HFF-Myc (cell line): Measurements from ENCODE around the gene TBX6.
"Not testable (repeated sequence)": the region's sequence is repeated elsewhere in the genome, so short reads cannot be mapped to it uniquely, and the experiment has no call there.

Experiments used
- DNase-seq: peaks from one replicate; pipeline ENCODE4 v3.0.0-alpha.2; 2011; ENCODE audit warnings: low read depth; ENCODE audit errors: extremely low read depth
- H3K4me3 ChIP-seq: replicated peaks from 2 replicates; pipeline ENCODE4 v1.5.1; 2011; ENCODE audit warnings: low read depth, mild to moderate bottlenecking, control low read depth, low read length
- TF ChIP-seq, protein P1 (sequence below): IDR thresholded peaks from 2 replicates; pipeline ENCODE4 v1.5.1; 2012; ENCODE audit warnings: mild to moderate bottlenecking, low read depth, low read length, control low read depth; ENCODE audit errors: missing control alignments

The TBX6 gene

DNA sequence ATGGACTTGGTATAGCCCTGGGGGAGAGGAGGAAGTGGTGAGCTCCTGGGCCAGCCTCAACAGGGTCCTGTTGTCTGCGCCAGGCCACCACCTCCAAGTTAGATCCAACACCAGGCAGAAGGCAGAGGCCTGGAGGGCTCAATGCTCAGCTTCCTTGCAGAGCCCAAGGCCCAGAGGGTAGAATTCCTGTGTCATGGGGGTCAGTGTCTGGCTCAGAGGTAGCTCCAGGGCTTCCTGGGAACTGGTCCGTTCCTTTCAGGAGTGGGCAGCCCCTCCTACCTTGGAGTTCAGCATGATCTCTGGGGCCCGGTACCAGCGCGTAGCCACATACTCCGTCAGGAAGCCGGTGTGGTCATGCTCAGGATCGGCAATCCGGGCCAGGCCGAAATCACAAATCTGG is 26.0 kb upstream of the TBX6 start:
- DNase-seq, result no peak
- TF ChIP-seq, protein P1, sequence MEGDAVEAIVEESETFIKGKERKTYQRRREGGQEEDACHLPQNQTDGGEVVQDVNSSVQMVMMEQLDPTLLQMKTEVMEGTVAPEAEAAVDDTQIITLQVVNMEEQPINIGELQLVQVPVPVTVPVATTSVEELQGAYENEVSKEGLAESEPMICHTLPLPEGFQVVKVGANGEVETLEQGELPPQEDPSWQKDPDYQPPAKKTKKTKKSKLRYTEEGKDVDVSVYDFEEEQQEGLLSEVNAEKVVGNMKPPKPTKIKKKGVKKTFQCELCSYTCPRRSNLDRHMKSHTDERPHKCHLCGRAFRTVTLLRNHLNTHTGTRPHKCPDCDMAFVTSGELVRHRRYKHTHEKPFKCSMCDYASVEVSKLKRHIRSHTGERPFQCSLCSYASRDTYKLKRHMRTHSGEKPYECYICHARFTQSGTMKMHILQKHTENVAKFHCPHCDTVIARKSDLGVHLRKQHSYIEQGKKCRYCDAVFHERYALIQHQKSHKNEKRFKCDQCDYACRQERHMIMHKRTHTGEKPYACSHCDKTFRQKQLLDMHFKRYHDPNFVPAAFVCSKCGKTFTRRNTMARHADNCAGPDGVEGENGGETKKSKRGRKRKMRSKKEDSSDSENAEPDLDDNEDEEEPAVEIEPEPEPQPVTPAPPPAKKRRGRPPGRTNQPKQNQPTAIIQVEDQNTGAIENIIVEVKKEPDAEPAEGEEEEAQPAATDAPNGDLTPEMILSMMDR, result no peak
- H3K4me3 ChIP-seq, result no peak overlapping the region

DNA sequence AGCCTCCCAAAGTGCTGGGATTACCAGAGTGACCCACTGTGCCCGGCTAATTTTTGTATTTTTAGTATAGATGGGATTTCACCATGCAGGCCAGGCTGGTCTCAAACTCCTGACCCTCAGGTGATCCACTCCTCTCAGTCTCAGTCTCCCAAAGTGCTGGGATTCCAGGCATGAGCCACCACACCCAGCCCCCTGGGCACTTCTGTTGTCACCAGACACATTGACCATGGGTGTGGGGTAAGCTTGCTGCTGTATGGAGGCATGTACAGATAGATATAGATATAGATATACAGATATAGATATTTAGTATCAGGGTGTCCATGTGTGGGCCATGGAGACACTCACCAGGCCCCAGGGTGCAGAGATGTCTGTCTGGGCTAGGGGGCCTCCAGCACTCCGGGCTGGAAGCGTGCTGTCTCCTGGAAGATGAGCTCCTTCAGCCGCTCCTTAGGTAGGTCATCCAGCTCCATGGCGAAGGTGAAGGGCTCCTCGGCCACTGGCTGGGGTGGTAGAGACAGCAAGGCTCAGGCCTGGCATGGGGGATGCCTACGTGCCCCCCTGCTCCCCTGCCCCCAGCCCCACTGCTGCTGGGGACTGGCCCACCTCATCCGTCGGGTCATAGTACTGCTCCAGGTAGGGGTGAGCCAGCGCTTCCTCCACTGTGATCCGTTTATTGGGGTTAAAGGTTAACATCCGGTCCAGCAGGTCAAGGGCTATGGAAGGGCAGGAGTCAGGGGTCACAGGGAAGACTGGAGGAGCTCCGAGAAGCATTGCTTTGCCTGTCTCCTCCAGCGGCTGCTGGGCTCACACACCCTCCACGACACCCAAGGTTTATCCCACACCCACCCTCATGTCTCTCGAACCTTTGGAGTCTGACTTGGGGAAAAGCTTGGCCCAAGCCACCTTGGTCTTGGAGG is 24.8 kb upstream of the TBX6 start:
- H3K4me3 ChIP-seq, result no peak overlapping the region
- TF ChIP-seq, protein P1, result no peak
- DNase-seq, result no peak

DNA sequence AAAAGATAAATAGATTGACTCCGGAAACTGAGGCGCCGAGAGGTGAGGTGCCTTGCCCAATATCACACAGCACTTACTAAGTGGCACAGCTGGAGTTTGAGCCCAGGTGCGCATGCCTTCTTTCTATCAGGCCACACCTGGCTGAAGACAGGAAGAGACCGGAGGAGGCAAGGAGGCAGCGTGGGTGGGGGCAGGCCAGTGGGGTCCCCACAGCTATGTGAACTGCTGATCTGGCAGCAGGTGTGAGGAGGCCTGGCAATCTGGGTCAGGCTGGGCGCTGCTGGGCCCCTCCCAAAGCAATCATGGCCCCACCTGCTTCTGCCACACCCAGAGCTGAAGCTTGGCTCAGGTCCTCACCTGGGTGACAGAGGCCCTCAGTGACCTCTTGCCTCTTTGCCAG is 23.5 kb upstream of the TBX6 start:
- DNase-seq, result no peak
- no peak overlapping the region for H3K4me3 ChIP-seq
- TF ChIP-seq, protein P1, result no peak

DNA sequence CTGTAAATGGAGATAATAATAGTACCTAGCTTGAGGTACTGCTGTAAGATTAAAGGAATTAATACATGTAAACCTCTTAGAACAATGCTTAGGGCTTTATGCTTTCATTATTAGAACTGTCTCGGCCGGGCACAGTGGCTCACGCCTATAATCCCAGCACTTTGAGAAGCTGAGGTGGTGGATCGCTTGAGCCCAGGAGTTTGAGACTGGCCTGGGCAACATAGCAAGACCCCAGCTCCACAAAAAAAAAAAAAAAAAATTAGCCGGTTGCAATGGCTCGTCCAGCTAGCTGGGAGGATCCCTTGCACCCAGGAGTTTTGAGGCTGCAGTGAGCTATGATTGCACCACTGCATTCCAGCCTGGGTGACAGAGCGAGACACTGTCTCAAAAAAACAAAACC is 23.1 kb upstream of the TBX6 start:
- not testable (repeated sequence) for H3K4me3 ChIP-seq, DNase-seq

DNA sequence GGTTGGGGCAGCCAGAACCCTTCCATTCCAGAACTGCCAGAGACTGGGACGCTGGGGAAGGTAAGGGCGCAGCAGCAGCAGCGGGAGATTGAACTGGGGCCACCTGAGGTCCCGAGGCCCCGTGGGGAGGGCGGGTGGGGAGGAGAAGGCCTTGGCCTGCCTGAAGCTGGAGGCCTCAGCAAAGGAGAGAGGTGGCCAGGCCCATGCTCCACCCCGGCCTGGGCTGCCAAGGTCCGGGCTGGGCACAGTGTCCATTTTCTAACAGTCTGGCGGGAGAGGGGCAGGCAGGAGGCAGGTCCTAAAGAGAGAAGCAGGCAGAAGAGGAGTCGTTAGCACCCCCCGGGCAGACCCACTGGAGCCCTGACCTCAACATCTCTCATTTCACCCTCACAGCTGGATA is 22.7 kb upstream of the TBX6 start:
- TF ChIP-seq, protein P1, result no peak
- no peak overlapping the region for H3K4me3 ChIP-seq
- DNase-seq, result no peak

DNA sequence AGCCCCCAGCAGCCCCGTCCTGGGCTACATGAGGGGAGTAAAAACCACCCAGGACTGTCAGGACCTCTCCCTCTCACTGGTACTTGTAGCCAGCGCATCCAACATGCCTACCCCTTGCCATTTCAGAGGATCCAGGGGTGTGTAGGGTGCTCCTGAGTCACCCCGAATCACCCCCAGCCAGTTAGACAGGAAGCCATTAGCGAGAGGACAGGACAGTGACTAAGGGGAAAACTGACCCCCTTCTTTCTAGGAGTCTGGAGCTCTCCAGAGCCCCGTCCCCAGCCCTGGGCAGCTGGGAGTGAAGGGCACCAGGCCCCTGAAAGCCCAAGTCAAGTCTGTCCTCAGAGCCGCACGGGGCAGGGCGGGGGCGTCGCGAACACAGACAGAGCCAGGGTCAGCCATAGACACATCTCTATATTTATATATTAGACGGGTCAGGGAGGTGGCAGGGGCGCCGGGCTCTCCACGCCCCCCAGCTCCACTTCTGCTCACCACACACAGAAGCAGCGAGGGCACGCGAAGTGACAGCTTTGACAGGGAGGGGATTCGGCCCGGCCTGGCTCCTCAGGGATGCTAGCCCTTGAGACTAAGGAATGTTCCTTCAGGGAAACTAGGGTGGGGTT is 22.1 kb upstream of the TBX6 start:
- TF ChIP-seq, protein P1, result no peak
- no peak overlapping the region for H3K4me3 ChIP-seq
- DNase-seq, result no peak

DNA sequence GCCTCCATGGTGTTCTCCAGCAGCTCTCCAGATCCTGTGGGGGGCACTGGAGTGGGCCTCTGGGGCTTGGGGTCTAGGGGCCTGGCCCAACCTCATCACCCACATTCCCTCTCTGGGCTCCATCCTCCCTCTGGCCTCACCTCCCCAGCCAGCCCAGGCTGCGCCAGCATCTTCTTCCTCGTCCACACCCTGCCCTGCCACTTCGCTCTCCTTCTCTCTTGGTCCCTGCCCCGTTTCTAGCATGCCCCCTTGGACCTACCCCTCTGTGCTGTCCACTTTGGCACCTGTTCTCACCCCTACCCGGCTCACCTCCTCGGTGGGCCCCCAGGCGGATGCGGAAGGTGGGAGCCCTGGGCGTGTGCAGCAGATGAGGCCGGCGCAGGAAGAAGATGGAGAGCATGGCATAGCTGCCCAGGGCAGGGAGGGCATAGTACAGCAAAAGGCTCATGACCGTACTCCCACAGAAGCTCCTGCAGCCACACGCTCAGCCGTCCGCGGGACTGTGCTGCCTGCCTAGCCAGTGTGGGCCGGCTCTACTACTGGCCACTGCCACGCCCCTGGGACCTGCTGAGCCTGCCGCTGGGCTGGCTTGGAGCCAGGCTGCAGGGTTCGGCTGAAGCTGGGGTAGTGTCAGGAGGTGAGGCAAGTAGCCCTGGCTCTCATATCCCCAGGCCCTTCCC is 21.4 kb upstream of the TBX6 start, which contains the start of gene GDPD3:
GDPD3 (minus strand) TSS at position 507 of the 680 bp plus-strand sequence; CDS start at position 448, 59 bp downstream.
- no peak for DNase-seq
- TF ChIP-seq, protein P1, result no peak
- H3K4me3 ChIP-seq, result no peak within 1 kb of the TSS
